Neutrophil (primary cell): Measurements from ENCODE around the gene SSR1.
A peak's percentile ranks its signal among the peaks of the same experiment; 100 is the strongest.

Experiments used
- H3K27ac ChIP-seq: fragments of 200-600 bp; sonication (generic); 2 replicates; pipeline ENCODE4 v1.5.1; 2016; ENCODE audit warnings: mild to moderate bottlenecking, moderate library complexity
- H3K27me3 ChIP-seq: fragments of 200-600 bp; sonication (generic); 2 replicates; pipeline ENCODE4 v1.6.0; 2016; ENCODE audit warnings: mild to moderate bottlenecking
- H3K36me3 ChIP-seq: fragments of 200-600 bp; sonication (generic); 2 replicates; pipeline ENCODE4 v1.5.1; 2017
- H3K4me1 ChIP-seq, 2 experiments: fragments of 200-600 bp in 1 of 2; sonication (generic) in 1 of 2; 1 replicate in 1 of 2; 2 replicates in 1 of 2; pipeline versions ENCODE4 v1.5.1 to v1.6.1; 2013 to 2016; ENCODE audit warnings: low read depth in 1 of 2, low read length in 1 of 2, mild to moderate bottlenecking in 1 of 2, moderate library complexity in 1 of 2; ENCODE audit not compliant: control insufficient read depth in 1 of 2, insufficient read depth in 1 of 2
- H3K4me3 ChIP-seq, 2 experiments: fragments of 200-600 bp in 1 of 2; sonication (generic) in 1 of 2; 1 replicate in 1 of 2; 2 replicates in 1 of 2; pipeline ENCODE4 v1.5.1; 2013 to 2016; ENCODE audit warnings: low read depth in 1 of 2, low read length in 1 of 2, mild to moderate bottlenecking in 1 of 2, moderate library complexity in 1 of 2
- H3K9me3 ChIP-seq: fragments of 200-600 bp; sonication (generic); 2 replicates; pipeline ENCODE4 v1.5.1; 2016
- TF ChIP-seq, protein P1 (sequence below): fragments of 200-600 bp; sonication (generic); IDR thresholded peaks from 2 replicates; pipeline ENCODE4 v1.5.1; 2016; ENCODE audit warnings: antibody characterized with exemption

The SSR1 gene

DNA sequence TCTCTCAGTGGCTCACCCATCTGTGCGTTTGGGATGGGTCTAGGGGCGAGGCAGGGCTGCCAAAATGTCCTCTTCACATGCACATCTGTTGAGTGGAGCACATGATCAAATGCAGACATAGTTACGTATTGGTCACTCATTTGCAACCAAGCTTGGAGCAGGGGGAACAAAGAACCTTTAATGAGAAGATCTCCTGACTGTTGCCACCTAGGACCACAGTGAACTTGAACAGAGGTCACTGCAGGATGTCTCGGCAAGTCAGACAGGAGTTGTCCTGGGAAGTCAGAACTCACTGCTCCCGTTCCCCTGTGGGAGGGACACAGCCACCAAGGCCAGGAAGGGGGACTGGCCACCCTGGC is 73.4 kb downstream of the SSR1 start:
- TF ChIP-seq, protein P1, sequence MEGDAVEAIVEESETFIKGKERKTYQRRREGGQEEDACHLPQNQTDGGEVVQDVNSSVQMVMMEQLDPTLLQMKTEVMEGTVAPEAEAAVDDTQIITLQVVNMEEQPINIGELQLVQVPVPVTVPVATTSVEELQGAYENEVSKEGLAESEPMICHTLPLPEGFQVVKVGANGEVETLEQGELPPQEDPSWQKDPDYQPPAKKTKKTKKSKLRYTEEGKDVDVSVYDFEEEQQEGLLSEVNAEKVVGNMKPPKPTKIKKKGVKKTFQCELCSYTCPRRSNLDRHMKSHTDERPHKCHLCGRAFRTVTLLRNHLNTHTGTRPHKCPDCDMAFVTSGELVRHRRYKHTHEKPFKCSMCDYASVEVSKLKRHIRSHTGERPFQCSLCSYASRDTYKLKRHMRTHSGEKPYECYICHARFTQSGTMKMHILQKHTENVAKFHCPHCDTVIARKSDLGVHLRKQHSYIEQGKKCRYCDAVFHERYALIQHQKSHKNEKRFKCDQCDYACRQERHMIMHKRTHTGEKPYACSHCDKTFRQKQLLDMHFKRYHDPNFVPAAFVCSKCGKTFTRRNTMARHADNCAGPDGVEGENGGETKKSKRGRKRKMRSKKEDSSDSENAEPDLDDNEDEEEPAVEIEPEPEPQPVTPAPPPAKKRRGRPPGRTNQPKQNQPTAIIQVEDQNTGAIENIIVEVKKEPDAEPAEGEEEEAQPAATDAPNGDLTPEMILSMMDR, result no peak
- Histone ChIP-seq H3K9me3 (no peaks in the 10 kb centered on the region), H3K27me3 (no peaks in the 10 kb centered on the region), H3K4me3 (no peak overlapping the region), H3K36me3 (peaks cover 37% of the 10 kb centered on the region), H3K27ac (no peak overlapping the region), H3K4me1 (peaks cover 7 to 14% of the 10 kb centered on the region in 2 experiments)

DNA sequence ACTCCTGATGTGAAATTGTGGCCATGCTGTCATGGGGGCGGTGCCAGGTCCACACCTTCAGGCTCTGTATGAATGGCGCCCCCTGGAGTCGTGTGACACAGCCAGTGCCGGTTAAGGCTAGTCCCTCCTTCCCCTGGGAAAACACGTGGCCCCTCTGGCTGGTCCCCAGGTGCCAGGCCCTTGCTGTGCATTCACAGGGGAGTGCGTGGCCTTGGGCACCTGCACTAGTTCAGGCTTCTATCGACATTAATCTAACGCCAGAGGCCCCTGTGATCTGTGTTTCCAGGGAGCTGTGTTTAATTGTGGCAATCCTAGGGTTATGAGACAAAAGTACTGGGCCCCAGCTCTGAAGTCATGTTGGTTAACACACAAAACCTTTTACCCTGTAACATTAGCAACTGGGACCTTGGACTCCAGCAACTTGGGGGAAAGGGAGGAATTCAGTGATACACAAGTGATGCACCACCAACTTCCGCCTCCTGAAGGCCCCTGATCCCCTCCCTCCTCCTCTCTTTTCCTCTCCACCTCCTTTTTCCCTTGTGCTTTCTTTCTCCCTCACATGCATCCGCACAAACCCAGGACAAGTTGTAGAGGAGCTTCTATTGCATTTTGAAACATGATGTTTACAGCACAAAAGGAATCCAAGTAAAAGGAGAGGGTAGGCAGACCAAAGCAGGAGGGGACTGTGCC is 74.0 kb downstream of the SSR1 start:
- peaks cover 7 to 14% of the 10 kb centered on the region in 2 experiments for H3K4me1 ChIP-seq
- H3K36me3 ChIP-seq, result peaks cover 42% of the 10 kb centered on the region
- H3K27ac ChIP-seq, result no peak overlapping the region
- TF ChIP-seq, protein P1, result peak; percentile 39
- H3K4me3 ChIP-seq, result no peak overlapping the region
- H3K27me3 ChIP-seq, result no peaks in the 10 kb centered on the region
- no peaks in the 10 kb centered on the region for H3K9me3 ChIP-seq

DNA sequence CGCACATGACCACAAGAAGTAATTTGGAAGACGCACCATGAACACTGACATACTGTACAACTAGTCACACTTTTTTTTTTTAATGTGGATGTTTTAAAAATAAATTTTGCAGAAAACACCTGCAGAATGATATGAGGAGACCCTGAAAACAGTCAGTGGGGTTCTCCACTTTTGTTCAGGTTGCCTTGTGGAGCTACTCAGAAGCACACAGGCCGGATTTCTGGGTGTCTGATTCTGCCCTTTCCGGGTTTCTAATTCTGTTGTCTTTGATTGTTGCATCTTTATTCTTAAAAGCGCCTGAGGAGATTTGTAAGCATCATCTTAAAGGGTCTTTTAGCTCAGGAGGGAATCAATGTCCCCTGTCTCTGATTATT is 74.5 kb downstream of the SSR1 start:
- TF ChIP-seq, protein P1, result no peak
- H3K36me3 ChIP-seq, result peaks cover 47% of the 10 kb centered on the region

DNA sequence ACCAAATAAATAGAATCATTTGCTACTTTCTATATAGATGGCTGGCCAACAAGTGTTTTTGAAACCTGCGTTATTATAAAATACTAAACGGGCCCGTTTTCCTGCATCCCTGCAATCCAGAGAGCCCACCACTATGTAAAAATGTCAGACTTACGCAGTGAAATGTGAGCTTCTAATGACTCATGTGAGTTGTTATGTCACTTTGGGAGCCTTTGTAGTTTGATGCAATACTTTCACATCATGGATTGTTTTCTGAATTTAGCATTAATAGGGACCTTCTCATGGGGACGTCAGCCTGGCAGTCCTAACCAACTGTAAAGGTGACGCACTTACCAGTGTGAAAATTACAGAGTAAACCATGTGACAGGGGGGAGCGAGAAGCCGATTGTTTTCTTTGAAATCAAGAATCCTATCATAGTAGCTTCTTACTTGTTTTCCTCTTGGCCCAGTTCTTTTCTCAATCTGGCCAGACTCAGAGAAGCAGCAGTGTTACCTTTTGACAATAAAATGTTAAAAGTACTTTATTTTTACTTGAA is 75.3 kb downstream of the SSR1 start:
- H3K4me1 ChIP-seq, result peaks cover 0 to 1% of the 10 kb centered on the region in 2 experiments
- H3K36me3 ChIP-seq, result peaks cover 48% of the 10 kb centered on the region
- no peak overlapping the region for H3K4me3 ChIP-seq
- no peaks in the 10 kb centered on the region for H3K27me3 ChIP-seq
- no peak overlapping the region for H3K27ac ChIP-seq
- TF ChIP-seq, protein P1, result no peak
- H3K9me3 ChIP-seq, result no peaks in the 10 kb centered on the region

More for the DNA sequence above, 74.5 kb downstream of the SSR1 start:
- no peaks in the 10 kb centered on the region for H3K9me3 ChIP-seq
- H3K27ac ChIP-seq, result no peak overlapping the region
- peaks cover 5 to 9% of the 10 kb centered on the region in 2 experiments for H3K4me1 ChIP-seq
- no peaks in the 10 kb centered on the region for H3K27me3 ChIP-seq
- no peak overlapping the region for H3K4me3 ChIP-seq

DNA sequence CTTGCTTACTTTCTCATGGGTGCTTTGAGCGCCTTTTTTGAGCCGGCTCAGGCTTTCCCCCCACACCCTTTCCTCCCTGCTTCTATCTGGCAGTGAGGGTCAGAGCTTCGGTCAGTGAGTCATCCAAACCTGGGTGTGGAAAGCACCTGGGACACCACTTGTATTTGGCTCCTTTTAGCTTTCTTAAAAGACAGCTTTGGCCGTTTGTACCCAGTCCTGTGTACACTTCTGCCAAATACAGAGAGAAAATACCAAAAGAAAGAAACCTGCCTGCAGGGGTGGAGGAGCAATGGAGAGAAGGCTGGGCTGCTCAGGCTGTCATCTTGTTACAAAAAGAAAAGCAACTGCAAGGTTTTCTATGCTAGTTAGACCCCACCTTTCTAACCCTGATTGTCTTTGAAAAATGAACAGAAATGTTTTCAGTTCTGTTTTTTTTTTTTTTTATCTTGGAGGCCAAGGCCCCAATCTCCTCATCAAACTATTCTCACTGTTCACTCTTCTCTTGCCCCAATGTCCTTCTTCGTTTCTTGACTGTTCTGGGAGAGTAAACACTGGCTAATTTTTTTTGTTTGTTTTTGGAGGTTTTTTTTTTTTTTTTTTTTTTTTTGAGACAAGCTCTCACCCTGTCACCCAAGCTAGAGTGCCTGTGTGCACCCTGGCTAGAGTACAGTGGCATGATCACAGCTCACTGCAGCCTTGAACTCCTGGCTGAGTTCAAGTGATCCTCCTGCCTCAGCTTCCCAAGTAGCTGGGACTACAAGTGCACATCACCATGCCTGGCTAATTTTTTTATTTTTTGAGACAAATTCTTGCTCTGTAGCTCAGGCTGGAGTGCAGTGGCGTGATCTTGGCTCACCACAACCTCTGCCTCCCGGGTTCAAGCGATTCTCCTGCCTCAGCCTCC is 76.4 kb downstream of the SSR1 start:
- H3K4me3 ChIP-seq, result no peak overlapping the region
- no peaks in the 10 kb centered on the region for H3K27me3 ChIP-seq
- H3K27ac ChIP-seq, result no peak overlapping the region
- TF ChIP-seq, protein P1, result no peak
- H3K4me1 ChIP-seq, result no peaks in the 10 kb centered on the region
- H3K36me3 ChIP-seq, result peaks cover 47% of the 10 kb centered on the region
- H3K9me3 ChIP-seq, result no peaks in the 10 kb centered on the region
